Measurements from ENCODE around the gene FBXO7.

Gene FBXO7

GRCh38 chr22:32482708-32483107, 8.1 kb downstream of the FBXO7 start:
- Histone ChIP-seq H3K4me3 (ENCODE audit: low read depth, low read length) (no peak overlapping the region), H3K36me3 (peaks cover 40% of the 10 kb centered on the region), H3K27me3 (no peaks in the 10 kb centered on the region), H3K4me1 (no peaks in the 10 kb centered on the region), H3K9me3 (no peaks in the 10 kb centered on the region)
- no peak for TF ChIP-seq CTCF (IDR thresholded peaks at IDR 0.05; ENCODE audit: low read depth, low read length)
- no peak for DNase-seq

GRCh38 chr22:32486656-32487390, 12.2 kb downstream of the FBXO7 start:
- no peak for TF ChIP-seq CTCF (IDR thresholded peaks at IDR 0.05; ENCODE audit: low read depth, low read length)
- Histone ChIP-seq H3K9me3 (no peaks in the 10 kb centered on the region), H3K27me3 (no peaks in the 10 kb centered on the region), H3K4me1 (no peaks in the 10 kb centered on the region), H3K36me3 (peaks cover 69% of the 10 kb centered on the region), H3K4me3 (ENCODE audit: low read depth, low read length) (no peak overlapping the region)
- no peak for DNase-seq

GRCh38 chr22:32487461-32487860, 12.8 kb downstream of the FBXO7 start:
- no peak overlapping the region for H3K4me3 ChIP-seq (ENCODE audit: low read depth, low read length)
- no peak for DNase-seq
- no peaks in the 10 kb centered on the region for H3K9me3 ChIP-seq
- TF ChIP-seq CTCF (IDR thresholded peaks at IDR 0.05; ENCODE audit: low read depth, low read length): no peak
- H3K36me3 ChIP-seq: peaks cover 73% of the 10 kb centered on the region
- H3K27me3 ChIP-seq: no peaks in the 10 kb centered on the region
- H3K4me1 ChIP-seq: no peaks in the 10 kb centered on the region

- H3K36me3 ChIP-seq: peaks cover 77% of the 10 kb centered on the region
- no peak for TF ChIP-seq CTCF (IDR thresholded peaks at IDR 0.05; ENCODE audit: low read depth, low read length)
These were observed 14.8 kb downstream of the FBXO7 start for GRCh38 chr22:32489377-32489776.

GRCh38 chr22:32490279-32490678, 15.7 kb downstream of the FBXO7 start:
- H3K36me3 ChIP-seq: peaks cover 74% of the 10 kb centered on the region
- TF ChIP-seq CTCF (IDR thresholded peaks at IDR 0.05; ENCODE audit: low read depth, low read length): no peak
- H3K27me3 ChIP-seq: no peaks in the 10 kb centered on the region
- DNase-seq: no peak
- no peaks in the 10 kb centered on the region for H3K4me1 ChIP-seq
- H3K9me3 ChIP-seq: no peaks in the 10 kb centered on the region
- no peak overlapping the region for H3K4me3 ChIP-seq (ENCODE audit: low read depth, low read length)

More at GRCh38 chr22:32489377-32489776, 14.8 kb downstream of the FBXO7 start:
- Histone ChIP-seq H3K4me3 (ENCODE audit: low read depth, low read length) (no peak overlapping the region), H3K9me3 (no peaks in the 10 kb centered on the region), H3K27me3 (no peaks in the 10 kb centered on the region), H3K4me1 (no peaks in the 10 kb centered on the region)
- DNase-seq: no peak

- TF ChIP-seq CTCF (IDR thresholded peaks at IDR 0.05; ENCODE audit: low read depth, low read length): no peak
- DNase-seq: no peak
- no peak overlapping the region for H3K4me3 ChIP-seq (ENCODE audit: low read depth, low read length)
- H3K27me3 ChIP-seq: no peaks in the 10 kb centered on the region
- H3K9me3 ChIP-seq: no peaks in the 10 kb centered on the region
- H3K36me3 ChIP-seq: peaks cover 71% of the 10 kb centered on the region
- H3K4me1 ChIP-seq: no peaks in the 10 kb centered on the region
These were observed 17.5 kb downstream of the FBXO7 start for GRCh38 chr22:32492111-32492510.

All from BE2C (cell line).